ENCODE measurements around the gene KAZN.

Gene KAZN

GRCh38 chr1:14869187-14869586 is 270.7 kb downstream of the KAZN start:
- no peak for FAIRE-seq

GRCh38 chr1:14871218-14871970 is 272.9 kb downstream of the KAZN start:
- FAIRE-seq: no peak

GRCh38 chr1:14872762-14873161 is 274.3 kb downstream of the KAZN start:
- FAIRE-seq: no peak

- FAIRE-seq: no peak
These were observed 275.2 kb downstream of the KAZN start for GRCh38 chr1:14873677-14874076.

GRCh38 chr1:14875524-14876509 is 277.3 kb downstream of the KAZN start:
- FAIRE-seq: no peak

GRCh38 chr1:14876747-14877146 is 278.3 kb downstream of the KAZN start:
- no peak for FAIRE-seq

GRCh38 chr1:14877224-14877623 is 278.7 kb downstream of the KAZN start:
- FAIRE-seq: no peak

GRCh38 chr1:14878124-14878523 is 279.6 kb downstream of the KAZN start:
- no peak for FAIRE-seq

GRCh38 chr1:14878951-14879350 is 280.5 kb downstream of the KAZN start:
- no peak for FAIRE-seq

GRCh38 chr1:14880456-14881316 is 282.2 kb downstream of the KAZN start:
- no peak for FAIRE-seq

GRCh38 chr1:14881775-14882672 is 283.5 kb downstream of the KAZN start:
- FAIRE-seq: no peak

GRCh38 chr1:14884614-14885175 is 286.2 kb downstream of the KAZN start:
- no peak for FAIRE-seq

GRCh38 chr1:14887044-14887566 is 288.6 kb downstream of the KAZN start:
- FAIRE-seq: no peak

- no peak for FAIRE-seq
These were observed 289.4 kb downstream of the KAZN start for GRCh38 chr1:14887764-14888350.

GRCh38 chr1:14888374-14888773 is 289.9 kb downstream of the KAZN start:
- FAIRE-seq: no peak

GRCh38 chr1:14889825-14890440 is 291.4 kb downstream of the KAZN start:
- FAIRE-seq: no peak

GRCh38 chr1:14891991-14892390 is 293.5 kb downstream of the KAZN start:
- FAIRE-seq: no peak

- FAIRE-seq: no peak
These were observed 296.5 kb downstream of the KAZN start for GRCh38 chr1:14894811-14895560.

- no peak for FAIRE-seq
These were observed 297.2 kb downstream of the KAZN start for GRCh38 chr1:14895727-14896126.

All from islet of Langerhans (tissue), 1 donor.